Loucy (cell line): Measurements from ENCODE around the gene CIC.

ENCODE experiments used
- EZH2phosphoT487 ChIP-seq: fragments of 200-600 bp; IDR thresholded peaks from 2 replicates; pipeline ENCODE4 v1.6.1; 2018; ENCODE audit warnings: antibody characterized with exemption, mild to moderate bottlenecking, moderate library complexity, borderline replicate concordance
- TF ChIP-seq, protein P1 (sequence below): fragments of 200-600 bp; sonication (generic); conservative IDR thresholded peaks from 2 replicates; pipeline ENCODE4 v1.5.1; 2014; ENCODE audit warnings: mild to moderate bottlenecking, antibody characterized with exemption, low read length

DNA sequence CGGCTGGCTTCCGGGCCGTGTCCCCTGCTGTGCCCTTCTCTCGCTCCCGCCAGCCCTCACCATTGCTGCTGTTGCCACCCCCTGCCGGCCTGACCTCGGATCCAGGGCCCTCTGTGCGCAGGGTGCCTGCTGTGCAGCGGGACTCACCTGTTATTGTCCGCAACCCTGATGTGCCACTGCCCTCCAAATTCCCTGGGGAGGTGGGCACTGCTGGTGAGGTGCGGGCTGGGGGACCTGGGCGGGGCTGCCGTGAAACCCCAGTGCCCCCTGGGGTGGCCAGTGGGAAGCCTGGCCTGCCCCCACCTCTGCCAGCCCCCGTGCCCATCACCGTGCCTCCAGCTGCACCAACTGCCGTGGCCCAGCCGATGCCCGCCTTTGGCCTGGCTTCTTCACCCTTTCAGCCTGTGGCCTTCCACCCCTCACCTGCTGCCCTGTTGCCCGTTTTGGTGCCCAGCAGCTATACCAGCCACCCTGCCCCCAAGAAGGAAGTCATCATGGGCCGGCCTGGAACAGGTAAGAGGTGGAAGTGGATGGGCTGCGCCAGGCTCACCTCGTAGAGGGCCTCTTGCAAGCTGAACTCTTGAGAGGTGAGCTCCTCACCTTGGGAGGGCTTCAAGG, 5.1 kb downstream of the CIC start:
- TF ChIP-seq EZH2phosphoT487: no peak
- TF ChIP-seq, protein P1, sequence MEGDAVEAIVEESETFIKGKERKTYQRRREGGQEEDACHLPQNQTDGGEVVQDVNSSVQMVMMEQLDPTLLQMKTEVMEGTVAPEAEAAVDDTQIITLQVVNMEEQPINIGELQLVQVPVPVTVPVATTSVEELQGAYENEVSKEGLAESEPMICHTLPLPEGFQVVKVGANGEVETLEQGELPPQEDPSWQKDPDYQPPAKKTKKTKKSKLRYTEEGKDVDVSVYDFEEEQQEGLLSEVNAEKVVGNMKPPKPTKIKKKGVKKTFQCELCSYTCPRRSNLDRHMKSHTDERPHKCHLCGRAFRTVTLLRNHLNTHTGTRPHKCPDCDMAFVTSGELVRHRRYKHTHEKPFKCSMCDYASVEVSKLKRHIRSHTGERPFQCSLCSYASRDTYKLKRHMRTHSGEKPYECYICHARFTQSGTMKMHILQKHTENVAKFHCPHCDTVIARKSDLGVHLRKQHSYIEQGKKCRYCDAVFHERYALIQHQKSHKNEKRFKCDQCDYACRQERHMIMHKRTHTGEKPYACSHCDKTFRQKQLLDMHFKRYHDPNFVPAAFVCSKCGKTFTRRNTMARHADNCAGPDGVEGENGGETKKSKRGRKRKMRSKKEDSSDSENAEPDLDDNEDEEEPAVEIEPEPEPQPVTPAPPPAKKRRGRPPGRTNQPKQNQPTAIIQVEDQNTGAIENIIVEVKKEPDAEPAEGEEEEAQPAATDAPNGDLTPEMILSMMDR: no peak
